Skin epidermis (tissue), 12 donors: ENCODE results near the gene FA2H.

ENCODE experiments used
- H3K27ac ChIP-seq, 21 experiments: fragments of 200-600 bp; sonication (generic) in 11 of 21; one replicate each; pipeline ENCODE4 v1.5.0; 2020; ENCODE audit warnings: mild to moderate bottlenecking in 3 of 21, inconsistent platforms in 2 of 21, moderate library complexity in 2 of 21
- H3K4me3 ChIP-seq, 7 experiments: fragments of 200-600 bp; sonication (generic) in 2 of 7; one replicate each; pipeline ENCODE4 v1.5.0; 2020; ENCODE audit warnings: inconsistent platforms in 2 of 7, mild to moderate bottlenecking in 2 of 7, moderate library complexity in 1 of 7

The FA2H gene

GRCh38 chr16:74747716-74748615, 26.7 kb downstream of the FA2H start:
- H3K4me3 ChIP-seq: no peak overlapping the region
- H3K27ac ChIP-seq: no peak overlapping the region

- no peak overlapping the region for H3K4me3 ChIP-seq
- no peak overlapping the region for H3K27ac ChIP-seq
Observed at GRCh38 chr16:74745926-74746325, 28.7 kb downstream of the FA2H start.

- no peak overlapping the region for H3K27ac ChIP-seq
- no peak overlapping the region for H3K4me3 ChIP-seq
Observed at GRCh38 chr16:74745109-74745615, 29.5 kb downstream of the FA2H start.

- Histone ChIP-seq H3K27ac (peak overlapping the region in 1 of 21 experiments; percentile 71), H3K4me3 (no peak overlapping the region)
Observed at GRCh38 chr16:74744566-74744965, 30.1 kb downstream of the FA2H start.

GRCh38 chr16:74743668-74744299, 30.8 kb downstream of the FA2H start:
- no peak overlapping the region for H3K4me3 ChIP-seq

GRCh38 chr16:74743045-74743667, 31.5 kb downstream of the FA2H start:
- no peak overlapping the region for H3K4me3 ChIP-seq

More at GRCh38 chr16:74743668-74744299, 30.8 kb downstream of the FA2H start:
- peak overlapping the region in 12 of 21 experiments; percentile 24 to 81 (median 62) for H3K27ac ChIP-seq

GRCh38 chr16:74742051-74742481, 32.6 kb downstream of the FA2H start:
- H3K27ac ChIP-seq: peak overlapping the region in 5 of 21 experiments; percentile 1 to 47 (median 37)
- no peak overlapping the region for H3K4me3 ChIP-seq

More at GRCh38 chr16:74743045-74743667, 31.5 kb downstream of the FA2H start:
- peak overlapping the region in 13 of 21 experiments; percentile 24 to 81 (median 67) for H3K27ac ChIP-seq

- no peak overlapping the region for H3K4me3 ChIP-seq
- H3K27ac ChIP-seq: peak overlapping the region in 4 of 21 experiments; percentile 6 to 57 (median 43)
Observed at GRCh38 chr16:74740795-74741304, 33.8 kb downstream of the FA2H start.

- Histone ChIP-seq H3K4me3 (no peak overlapping the region), H3K27ac (no peak overlapping the region)
Observed at GRCh38 chr16:74739275-74739674, 35.3 kb downstream of the FA2H start.

- H3K27ac ChIP-seq: no peak overlapping the region
- H3K4me3 ChIP-seq: no peak overlapping the region
Observed at GRCh38 chr16:74738816-74739215, 35.8 kb downstream of the FA2H start.

GRCh38 chr16:74738113-74738541, 36.5 kb downstream of the FA2H start:
- Histone ChIP-seq H3K27ac (no peak overlapping the region), H3K4me3 (no peak overlapping the region)

GRCh38 chr16:74737521-74737920, 37.1 kb downstream of the FA2H start:
- Histone ChIP-seq H3K4me3 (no peak overlapping the region), H3K27ac (peak overlapping the region in 1 of 21 experiments; percentile 8)

- no peak overlapping the region for H3K4me3 ChIP-seq
- H3K27ac ChIP-seq: no peak overlapping the region
Observed at GRCh38 chr16:74736531-74737157, 38.0 kb downstream of the FA2H start.

- H3K27ac ChIP-seq: no peak overlapping the region
- no peak overlapping the region for H3K4me3 ChIP-seq
Observed at GRCh38 chr16:74735554-74735953, 39.1 kb downstream of the FA2H start.

GRCh38 chr16:74735162-74735452, 39.5 kb downstream of the FA2H start:
- H3K4me3 ChIP-seq: no peak overlapping the region
- H3K27ac ChIP-seq: no peak overlapping the region

GRCh38 chr16:74734361-74735161, 40.1 kb downstream of the FA2H start:
- no peak overlapping the region for H3K4me3 ChIP-seq
- no peak overlapping the region for H3K27ac ChIP-seq

- Histone ChIP-seq H3K4me3 (no peak overlapping the region), H3K27ac (no peak overlapping the region)
Observed at GRCh38 chr16:74732707-74733350, 41.8 kb downstream of the FA2H start.

GRCh38 chr16:74731853-74732477, 42.7 kb downstream of the FA2H start:
- no peak overlapping the region for H3K4me3 ChIP-seq
- H3K27ac ChIP-seq: no peak overlapping the region
